ENCODE data around the gene ZNF787.

ZNF787 gene

GRCh38 chr19:56087647-56088496 lies 33.2 kb downstream of the ZNF787 start:
- no peak for DNase-seq (ENCODE audit: low read depth, low spot score)

- DNase-seq (ENCODE audit: low read depth, low spot score), result no peak
These were observed 34.2 kb downstream of the ZNF787 start for GRCh38 chr19:56086671-56087430.

- no peak for DNase-seq (ENCODE audit: low read depth, low spot score)
These were observed 35.4 kb downstream of the ZNF787 start for GRCh38 chr19:56085571-56086275.

- DNase-seq (ENCODE audit: low read depth, low spot score), result no peak
These were observed 36.1 kb downstream of the ZNF787 start for GRCh38 chr19:56084835-56085536.

- DNase-seq (ENCODE audit: low read depth, low spot score), result no peak
These were observed 37.4 kb downstream of the ZNF787 start for GRCh38 chr19:56083668-56084067.

GRCh38 chr19:56080669-56081401 lies 40.3 kb downstream of the ZNF787 start:
- DNase-seq (ENCODE audit: low read depth, low spot score), result peak; percentile 85

- DNase-seq (ENCODE audit: low read depth, low spot score), result no peak
These were observed 41.5 kb downstream of the ZNF787 start for GRCh38 chr19:56079609-56080008.

- peak; percentile 74 for DNase-seq (ENCODE audit: low read depth, low spot score)
These were observed 44.6 kb downstream of the ZNF787 start for GRCh38 chr19:56076498-56076897.

GRCh38 chr19:56071151-56071550 lies 49.9 kb downstream of the ZNF787 start:
- no peak for DNase-seq (ENCODE audit: low read depth, low spot score)

- DNase-seq (ENCODE audit: low read depth, low spot score), result no peak
These were observed 51.5 kb downstream of the ZNF787 start for GRCh38 chr19:56069642-56070041.

GRCh38 chr19:56066152-56067023 lies 54.7 kb downstream of the ZNF787 start:
- DNase-seq (ENCODE audit: low read depth, low spot score), result peak; percentile 75

- no peak for DNase-seq (ENCODE audit: low read depth, low spot score)
These were observed 67.5 kb downstream of the ZNF787 start for GRCh38 chr19:56053596-56053995.

Data from astrocyte of the hippocampus (primary cell).